HG02623 (cell line): ENCODE results near the gene GNAZ.
"Not testable (repeated sequence)": the region's sequence is repeated elsewhere in the genome, so short reads cannot be mapped to it uniquely, and the experiment has no call there.

Source experiments
- ATAC-seq: cut with Tn5 transposase; IDR thresholded peaks from one replicate; pipeline ENCODE4 v1.9.1; 2021; ENCODE audit warnings: moderate library complexity; ENCODE audit not compliant: unreplicated experiment

The GNAZ gene

DNA sequence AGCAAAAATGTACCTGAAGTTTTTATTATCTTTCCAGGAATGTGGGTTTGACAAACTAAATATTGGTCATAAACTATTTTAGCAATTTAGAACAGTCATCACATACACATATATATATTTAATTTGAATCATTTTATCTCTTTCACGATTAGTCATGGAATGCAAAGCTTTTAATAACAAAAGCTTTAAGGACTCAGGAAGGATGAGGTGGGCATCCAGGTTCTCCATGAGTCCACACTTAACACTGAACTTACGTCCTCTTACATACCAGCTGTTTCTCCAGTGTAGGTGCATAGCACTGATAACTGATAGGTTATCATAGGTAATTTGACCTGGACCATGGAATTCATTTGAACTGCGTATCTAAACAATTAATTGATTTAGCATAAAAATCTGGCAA, 28.1 kb upstream of the GNAZ start:
- no peak for ATAC-seq

DNA sequence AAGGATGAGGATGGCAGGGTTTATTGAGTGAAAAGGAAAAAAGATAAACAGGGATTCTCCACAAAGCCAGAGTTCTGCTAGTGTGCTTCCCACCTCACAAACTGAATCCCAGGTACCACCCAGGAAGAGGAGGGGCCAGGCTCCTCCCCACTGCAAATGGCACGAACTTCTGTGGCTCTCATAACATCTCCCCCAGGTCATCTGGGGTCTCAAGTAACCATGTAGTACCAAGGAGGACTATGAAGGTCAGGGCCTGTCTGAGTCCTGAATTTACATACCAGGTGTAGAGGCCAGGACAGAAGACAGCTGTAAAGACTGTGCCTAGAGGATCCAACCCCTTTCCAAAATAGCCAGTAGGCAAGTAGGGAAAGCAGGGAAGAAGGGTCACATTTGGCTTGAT, 25.7 kb upstream of the GNAZ start:
- ATAC-seq: no peak

DNA sequence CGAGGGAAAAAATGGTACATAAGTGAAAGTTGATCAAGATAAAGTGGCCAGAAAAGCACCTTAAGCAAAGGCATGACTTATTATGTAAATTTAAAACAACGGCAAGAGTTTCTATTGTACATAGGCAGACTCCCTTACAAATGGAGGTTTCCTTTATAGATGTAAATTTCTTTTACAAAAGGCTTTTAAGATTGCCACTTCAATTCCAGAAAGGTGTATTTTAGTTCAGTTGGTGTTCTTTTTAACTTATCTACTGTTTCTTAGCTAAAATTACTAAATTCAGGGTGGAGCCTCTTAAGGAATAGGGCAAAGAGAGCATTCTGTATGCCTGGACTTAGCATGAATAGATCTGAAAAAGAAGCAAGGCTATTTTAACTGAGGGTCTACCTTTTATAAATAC, 24.9 kb upstream of the GNAZ start:
- ATAC-seq: no peak

DNA sequence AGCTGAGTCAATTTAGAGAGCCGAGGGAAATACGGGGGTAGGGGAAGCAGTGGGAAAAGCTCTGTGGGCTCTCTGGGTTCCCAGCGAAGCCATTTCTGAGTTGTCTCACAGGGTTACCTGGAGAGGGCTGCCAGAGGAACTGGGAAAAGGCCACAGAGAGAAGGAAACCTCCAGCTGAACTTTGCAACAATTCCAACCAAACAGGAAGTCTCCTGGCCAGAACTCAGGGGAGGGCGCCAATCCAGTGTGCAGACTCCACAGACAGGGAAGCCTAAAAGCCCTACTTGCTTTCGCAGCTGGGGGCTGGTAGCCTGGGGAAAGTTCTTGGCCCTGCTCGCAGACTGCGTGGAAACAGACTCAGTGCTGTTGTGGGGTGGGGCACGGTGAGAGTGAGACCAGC, 23.1 kb upstream of the GNAZ start:
- no peak for ATAC-seq

DNA sequence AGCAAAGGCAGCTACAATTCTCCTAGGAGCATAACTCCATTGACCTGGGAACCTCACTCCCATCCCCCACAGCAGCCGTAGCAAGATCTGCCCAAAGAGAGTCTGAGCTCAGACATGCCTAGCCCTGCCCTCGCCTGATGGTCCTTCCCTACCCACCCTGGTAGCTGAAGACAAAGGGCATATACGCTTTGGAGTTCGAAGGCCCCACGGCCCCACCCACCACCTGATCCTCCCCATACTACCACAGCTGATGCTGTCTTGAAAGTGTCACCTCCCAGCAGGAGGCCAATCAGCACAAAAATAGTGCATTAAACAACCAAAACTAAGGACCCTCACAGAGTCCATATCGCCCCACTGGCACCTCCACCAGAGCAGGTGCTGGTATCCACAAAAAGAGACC, 22.6 kb upstream of the GNAZ start:
- no peak for ATAC-seq

DNA sequence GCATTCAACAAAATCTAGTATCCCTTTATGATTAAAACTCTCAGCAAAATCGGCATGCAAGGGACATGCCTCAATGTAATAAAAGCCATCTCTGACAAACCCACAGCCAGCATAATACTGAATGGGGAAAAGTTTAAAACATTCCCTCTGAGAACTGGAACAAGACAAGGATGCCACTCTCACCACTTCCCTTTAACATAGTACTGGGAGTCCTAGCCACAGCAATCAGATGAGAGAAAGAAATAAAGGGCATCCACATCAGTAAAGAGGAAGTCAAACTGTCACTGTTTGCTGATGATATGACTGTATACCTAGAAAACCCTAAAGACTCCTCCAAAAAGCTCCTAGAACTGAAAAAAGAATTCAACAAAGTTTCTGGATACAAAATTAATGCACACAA, 19.8 kb upstream of the GNAZ start:
- not testable (repeated sequence) for ATAC-seq

DNA sequence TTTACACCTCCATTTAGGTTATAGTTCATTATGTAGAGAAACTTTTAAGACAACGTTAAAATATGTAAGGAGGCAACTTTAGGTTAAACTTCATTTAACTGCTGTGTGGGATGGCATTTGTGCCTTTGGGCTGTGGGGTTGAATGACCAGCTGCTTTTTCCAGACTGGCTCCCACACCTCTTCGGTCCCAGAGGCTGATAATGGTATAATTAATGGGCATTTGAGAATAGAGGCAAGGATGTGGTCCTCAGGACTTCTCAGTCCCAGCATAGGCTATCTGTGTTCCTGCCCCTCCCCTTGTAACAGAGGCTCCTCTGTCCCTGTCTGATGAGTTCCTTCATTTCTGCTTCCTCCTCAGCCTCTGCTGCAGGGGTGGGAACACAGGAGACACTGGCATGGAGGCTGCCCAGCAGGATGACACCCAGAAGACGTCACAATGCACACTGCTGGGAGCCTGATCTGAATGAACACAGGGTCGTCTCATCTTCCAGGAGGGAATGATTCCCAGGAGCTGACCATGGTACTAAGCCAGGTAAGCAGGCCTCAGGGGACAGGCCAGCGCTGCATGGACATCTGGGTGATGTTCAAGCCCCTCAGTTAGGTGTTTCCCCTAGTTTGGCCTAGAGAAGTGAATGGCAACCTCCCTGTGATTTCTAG, 17.1 kb upstream of the GNAZ start:
- no peak for ATAC-seq

DNA sequence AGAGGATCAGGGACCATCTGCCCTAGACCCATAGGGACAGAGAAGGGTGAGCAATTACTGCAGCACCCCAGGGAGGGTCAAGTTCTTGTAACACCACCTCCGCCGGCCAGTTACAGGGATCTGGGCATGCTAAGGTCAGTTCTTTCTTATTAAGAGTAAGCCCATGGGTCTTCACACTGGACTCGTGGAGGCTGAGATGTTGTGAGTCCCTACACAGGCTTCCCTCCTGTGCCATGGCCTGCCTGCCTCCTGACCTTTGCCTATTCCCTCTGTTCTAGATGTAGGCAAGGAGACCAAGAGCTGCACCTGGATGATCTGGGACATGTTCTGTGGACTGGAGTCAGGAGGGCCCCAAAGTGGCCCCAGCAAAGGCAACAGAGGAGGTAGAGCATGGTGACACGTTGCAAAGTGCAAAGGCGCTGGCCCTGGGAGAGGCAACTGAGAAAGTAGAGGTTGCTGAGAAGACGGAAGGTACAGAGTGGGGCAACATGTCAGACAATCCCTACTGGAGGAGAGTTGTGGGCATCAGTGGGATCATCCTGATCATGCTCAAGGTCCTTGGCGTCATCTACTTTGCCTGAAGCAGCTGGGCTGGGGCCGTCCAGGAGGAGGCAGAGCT, 16.3 kb upstream of the GNAZ start:
- ATAC-seq: no peak

DNA sequence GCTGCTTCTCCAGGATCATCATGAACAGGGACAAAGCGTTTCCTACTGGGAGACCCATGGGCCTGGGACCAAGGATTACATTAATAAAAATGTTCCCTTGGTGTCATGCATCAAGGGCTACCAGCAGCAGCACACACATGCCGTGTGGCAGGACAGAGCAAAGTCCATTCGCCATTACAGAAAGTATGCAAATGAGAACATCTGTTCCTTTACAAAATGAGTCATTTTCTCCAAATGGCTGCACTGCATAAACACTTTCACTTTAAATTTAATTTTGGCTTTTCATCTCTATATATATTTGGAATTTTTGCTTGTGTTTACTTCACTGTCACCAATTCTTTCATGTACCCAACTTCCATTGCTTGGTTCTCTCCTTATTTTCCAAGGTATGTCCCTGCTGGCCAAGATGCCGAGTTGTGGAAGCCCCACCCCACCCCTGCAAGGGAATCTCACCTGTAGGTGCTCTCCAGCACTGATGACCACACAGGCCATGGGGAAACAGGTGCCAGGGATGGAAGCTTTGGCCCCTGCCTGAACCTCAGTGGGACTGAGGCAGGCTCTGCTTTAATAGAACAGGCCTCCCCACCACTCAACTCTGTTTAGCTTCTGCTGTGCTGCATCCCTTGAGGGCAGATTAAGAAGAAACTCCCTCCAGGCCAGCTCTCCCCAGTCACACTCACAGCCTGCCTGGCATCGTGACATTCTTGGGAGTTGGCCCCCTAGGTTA, 15.6 kb upstream of the GNAZ start:
- ATAC-seq: no peak

DNA sequence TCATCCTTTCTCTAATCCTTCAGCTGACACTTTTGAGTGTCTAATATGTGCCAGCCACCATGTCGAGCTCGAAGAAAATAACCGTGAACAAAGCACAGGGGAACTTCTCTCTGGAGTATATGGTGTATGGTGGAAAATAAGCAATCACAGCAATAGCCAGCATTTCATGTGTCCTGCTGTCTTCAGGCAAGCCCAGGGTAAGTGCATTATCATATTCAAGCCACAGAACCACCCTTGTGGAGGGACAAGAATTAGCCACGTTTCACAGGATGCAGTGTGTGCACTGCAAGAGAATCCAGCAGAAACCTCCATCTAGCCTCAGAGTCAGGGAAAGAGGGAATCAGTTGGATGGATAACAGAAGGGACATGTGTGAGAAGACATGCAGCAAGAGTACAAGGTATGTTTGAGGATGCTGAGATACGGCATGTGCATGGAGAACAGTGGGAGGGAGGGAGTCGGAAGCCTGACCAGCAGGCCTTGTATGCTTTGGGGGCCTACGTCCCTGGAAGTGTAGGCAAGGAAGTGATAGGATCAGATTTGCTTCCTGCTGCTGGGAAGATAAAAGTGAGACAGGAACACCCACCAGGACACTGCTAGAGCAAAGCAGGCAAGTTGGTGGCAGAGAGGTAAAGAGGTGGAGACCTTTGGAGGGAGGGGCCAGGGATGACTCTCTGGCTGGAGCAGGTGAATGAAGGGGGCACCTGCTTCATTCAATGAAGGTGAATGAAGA, 14.7 kb upstream of the GNAZ start:
- no peak for ATAC-seq

DNA sequence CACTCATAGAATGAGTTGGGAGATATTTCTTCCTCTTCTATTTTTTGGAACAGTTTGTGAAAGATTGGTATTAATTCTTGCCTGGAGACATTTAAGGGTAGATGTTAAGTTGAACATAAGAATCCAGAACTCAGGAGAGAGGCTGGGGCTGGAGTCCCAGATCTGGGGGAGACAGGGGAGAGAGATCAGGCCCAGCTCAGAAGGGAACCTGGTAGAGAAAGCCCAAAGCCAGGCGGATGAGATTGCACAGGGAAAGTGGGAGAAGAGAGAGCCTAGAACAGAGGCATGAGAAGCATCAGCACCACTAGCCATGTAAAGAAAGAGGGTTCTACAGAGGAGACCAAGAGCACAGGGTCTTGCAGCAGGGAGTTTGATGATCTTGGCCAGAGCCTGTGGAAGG, 13.0 kb upstream of the GNAZ start:
- no peak for ATAC-seq

DNA sequence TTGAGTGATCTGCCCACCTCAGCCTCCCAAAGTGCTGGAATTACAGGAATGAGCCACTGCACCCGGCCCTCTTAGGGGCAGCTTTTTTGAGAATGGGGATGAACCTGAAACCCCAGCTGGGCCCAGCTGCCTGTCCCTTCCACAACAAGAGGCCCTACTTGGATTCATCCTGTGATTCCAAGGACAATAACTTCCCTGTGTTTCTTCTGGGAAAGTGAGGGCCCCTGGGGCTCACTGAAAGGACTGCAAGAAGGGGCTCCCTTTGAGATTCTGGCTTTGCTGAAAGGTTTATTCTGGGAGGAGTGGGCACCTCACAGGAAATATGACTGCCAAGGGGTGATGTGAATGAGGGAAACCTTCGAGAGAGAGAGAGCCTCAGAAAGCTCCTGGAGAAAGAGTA, 12.3 kb upstream of the GNAZ start:
- no peak for ATAC-seq

DNA sequence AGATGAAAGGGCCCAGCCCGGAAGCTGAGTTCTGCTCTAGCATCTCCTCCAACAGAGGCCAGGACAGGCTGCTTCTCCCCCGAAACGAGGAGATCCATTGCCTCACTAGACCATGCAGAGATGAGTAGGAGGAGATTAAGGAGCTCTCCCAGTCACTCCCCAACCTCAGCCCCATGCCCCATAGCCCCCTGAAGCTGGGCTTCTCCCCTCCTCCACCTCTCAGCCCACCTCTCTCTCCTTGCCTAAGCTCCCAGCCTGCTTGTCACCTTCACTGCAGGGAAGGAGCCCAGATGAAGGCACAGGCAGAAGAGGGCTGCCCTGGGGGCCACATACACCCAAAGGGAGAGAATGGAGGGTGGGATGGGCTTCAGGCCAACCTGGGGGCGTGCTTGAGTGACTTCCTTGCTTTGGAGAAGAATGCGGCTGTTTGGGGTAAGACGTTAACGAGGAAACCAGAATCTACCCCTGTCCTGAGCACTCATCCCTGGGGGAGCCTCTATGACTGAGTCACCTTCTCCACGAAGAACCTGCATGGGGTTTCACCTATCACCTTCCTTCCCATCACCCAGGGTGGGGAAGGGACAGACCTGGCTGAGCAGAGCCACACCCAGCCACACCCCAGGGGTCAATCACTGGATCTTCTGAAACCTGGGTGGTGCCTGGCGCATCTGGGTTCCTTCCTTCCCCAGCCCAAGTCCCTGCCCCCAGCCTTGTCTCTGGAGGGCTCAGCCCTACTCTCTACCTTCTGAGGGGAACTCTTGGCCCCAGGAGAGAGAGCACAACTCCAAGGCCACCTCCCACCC, 11.6 kb upstream of the GNAZ start:
- ATAC-seq: no peak

DNA sequence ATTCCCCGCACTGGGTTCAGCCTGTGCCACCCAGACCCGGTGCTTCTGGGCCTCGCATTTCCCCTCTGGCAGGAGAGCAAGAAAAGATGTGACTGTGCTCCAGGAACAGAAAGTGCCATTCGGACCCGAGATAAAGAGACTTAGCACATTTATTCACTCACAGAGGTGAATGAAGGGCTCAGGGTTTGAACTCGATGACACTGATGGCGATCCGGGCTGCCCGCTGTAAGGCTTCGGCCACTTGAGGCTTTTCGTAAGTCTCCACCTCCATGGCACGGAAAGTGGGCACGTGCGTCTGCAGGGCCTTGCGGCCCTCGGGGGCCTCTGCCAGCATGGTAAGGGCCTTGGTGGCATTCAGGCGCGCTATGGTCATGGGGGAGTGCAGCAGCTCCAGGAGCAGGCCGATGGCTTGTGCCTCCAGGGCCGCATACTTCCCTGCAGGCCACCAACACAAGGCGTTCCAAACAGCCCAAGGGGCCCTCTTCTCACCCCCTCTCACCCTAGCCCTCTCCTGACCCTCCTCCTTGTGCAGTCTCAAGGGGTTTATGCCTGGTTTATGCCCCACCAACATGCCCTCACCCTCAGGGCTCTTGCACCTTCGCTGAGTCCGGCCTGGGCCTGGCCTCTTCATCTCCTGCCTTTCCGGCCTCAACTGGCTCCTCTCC, 10.9 kb upstream of the GNAZ start:
- ATAC-seq: no peak

DNA sequence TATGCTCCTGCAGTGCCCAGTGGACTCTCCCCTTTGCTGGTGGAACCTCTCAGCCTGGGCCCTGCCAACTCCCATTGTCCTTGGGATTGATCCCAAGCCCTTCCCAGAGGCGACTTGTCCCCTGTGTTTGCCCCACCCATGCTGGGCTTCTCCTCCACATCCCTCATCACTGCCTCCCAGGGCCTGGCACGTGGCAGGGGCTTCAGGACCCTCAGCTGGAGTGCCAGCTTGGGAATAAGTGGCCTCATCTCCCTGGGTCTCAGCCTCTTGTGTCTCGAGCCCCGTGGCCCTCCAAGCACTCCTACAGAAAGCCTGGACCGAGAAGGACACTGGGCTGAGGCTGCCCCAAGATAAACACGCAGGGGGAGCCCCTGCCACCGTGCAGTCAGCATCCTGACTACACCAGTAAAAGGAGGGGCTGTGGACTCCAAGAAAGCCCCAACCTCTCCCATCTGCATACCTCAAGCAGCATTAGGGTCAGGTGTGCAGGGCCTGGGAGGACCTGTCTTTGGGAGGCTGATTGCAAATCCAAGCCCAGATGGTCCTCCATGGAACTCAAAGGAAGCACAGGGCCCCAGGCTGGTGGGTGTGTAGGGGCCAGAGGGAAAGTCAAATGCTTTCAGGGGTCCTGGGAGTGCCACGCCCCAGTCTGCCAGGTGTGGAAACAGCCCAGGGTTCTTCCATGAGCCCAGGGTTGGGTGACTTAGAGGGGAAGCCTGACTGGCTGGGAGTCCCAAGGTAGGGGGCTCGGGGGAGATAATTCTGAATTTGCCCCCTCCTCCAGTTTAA, 9.5 kb upstream of the GNAZ start:
- ATAC-seq: no peak

DNA sequence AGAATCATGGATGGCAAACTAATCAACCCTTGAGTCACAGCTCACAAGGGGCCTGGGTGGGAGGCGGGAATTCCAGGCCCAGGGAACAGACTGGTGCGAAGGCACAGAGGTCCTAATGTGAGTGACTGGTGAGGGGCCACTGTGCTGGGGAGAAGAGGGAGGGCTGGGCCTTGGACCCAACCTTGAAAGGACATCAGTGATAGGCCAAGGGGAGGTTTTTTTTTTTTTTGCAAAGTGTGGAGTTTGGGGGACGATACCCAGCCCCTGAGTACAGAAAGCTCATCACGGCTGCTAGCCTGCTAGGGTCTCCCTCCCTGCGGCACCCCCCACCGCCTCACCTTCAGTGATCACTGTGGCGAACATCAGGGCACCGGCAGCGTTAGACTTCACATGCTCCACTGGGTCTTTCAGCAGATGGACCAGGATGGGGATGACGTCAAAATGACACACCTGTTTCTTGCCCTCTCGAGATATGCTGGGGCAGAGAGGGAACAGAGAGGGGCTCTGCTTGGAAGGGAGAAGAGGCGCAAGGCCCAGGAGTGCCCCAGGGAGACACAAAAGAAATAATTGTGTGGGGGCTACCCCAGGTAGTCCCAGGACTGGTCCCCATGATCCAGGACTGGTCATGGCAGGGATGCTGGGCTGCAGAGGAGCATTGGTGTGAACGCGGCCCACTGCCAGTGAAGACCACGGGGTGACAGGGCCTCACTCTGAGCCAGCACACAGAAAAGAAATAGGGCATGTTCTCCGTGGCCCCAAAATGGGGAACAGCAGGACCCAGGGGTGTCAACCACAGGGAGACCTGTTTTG, 8.6 kb upstream of the GNAZ start:
- no peak for ATAC-seq

DNA sequence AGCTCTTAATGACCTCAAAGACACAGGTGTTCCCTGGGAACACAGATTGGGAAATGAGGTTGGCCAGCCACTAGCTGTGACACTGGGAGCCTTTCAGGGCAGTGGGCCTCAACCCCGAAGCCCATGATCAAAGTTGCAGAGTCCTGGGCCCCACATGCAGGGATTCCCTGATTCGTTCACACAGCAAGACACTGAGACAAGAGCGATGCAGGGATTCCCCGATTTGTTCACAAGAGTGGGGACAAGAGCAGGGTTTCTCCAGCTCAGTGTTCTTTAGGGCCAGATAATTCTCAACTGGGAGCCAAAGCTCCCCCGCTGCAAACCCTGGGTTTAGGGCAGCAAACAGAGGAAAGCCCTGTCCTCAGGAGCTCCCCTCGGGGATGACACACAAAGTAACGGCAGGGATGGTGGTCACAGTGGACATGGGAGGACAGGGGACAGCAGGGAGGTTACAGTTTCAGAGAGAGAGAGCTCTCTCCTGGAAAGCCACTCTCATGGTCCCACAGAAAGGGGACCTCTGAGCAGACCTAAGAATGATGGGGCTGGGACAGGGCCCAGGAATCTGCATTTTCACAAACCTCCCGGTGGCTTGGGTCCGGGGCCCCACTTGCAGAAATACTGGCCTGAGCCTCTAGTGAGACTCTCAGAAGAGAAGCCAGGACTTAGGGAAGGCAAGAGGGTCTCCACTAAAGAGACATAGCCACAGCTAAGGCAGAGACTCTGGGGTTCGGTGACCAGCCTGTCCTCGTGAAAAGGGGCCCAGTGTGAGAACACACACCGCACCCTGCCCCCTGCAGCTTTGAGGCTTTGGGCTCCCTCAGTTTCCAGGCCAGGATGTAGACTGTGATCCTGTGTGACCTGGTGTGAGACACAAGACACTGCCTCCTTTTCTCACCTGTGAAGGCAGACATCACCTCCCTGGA, 7.4 kb upstream of the GNAZ start:
- no peak for ATAC-seq
